NCI-H2196 (cell line): Measurements from ENCODE around the gene HOXD13.

ENCODE experiments used
- DNase-seq: peaks from one replicate; lab custom pipeline; 2025; ENCODE audit not compliant: unreplicated experiment; lab: John Stamatoyannopoulos, UW

The HOXD13 gene

GRCh38 chr2:176093145-176093897 is 800 bp downstream of the HOXD13 start:
- DNase-seq: peak; percentile 9

DNA sequence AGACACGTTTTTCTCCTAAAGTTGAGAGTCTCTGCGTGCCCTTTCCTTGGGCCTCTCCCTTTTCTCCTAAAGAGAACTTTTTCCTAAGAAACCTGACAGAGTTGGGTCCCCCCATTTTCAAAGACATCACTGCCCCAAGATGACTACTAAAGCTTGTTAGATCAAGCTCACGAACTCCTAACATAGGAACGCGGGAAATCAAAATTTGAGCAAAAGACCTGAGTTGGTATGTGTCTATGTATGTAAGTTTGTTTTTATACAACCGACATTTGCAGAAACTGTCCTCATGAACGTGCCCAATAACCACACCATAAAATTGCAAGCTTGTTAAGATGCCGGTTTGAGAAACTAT is 1.4 kb downstream of the HOXD13 start:
- DNase-seq: no peak

DNA sequence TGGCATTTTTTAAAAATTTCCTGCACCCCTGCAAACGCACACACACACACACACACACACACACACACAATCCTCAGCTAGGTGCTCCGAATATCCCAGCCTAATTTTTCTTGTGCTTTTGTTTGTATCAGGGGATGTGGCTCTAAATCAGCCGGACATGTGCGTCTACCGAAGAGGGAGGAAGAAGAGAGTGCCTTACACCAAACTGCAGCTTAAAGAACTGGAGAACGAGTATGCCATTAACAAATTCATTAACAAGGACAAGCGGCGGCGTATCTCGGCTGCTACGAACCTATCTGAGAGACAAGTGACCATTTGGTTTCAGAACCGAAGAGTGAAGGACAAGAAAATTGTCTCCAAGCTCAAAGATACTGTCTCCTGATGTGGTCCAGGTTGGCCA is 1.8 kb downstream of the HOXD13 start:
- no peak for DNase-seq

DNA sequence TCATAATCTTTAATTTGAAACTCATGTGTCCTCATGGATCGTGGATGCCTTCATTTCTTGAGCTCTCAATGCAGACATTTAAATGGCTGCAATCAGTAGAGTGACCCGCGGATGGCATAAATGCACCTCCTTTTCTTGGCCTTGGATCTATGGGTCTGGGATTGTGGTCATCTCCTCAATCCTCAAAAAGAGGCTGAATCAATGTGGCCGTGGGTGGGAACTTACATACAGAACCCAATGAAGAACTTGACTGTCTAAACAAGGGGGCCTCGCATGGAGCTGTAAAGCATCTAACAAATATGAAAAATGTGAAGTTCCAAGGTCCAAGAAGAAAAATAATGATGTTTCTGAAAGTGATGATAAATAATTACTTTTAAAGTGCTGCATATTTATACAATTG is 2.9 kb downstream of the HOXD13 start:
- DNase-seq: no peak

- DNase-seq: peak; percentile 41
These were observed 3.9 kb downstream of the HOXD13 start for GRCh38 chr2:176096243-176096985.

GRCh38 chr2:176096986-176097819 is 4.7 kb downstream of the HOXD13 start:
- peak; percentile 90 for DNase-seq

- DNase-seq: no peak
These were observed 5.4 kb downstream of the HOXD13 start for GRCh38 chr2:176097820-176098365.

DNA sequence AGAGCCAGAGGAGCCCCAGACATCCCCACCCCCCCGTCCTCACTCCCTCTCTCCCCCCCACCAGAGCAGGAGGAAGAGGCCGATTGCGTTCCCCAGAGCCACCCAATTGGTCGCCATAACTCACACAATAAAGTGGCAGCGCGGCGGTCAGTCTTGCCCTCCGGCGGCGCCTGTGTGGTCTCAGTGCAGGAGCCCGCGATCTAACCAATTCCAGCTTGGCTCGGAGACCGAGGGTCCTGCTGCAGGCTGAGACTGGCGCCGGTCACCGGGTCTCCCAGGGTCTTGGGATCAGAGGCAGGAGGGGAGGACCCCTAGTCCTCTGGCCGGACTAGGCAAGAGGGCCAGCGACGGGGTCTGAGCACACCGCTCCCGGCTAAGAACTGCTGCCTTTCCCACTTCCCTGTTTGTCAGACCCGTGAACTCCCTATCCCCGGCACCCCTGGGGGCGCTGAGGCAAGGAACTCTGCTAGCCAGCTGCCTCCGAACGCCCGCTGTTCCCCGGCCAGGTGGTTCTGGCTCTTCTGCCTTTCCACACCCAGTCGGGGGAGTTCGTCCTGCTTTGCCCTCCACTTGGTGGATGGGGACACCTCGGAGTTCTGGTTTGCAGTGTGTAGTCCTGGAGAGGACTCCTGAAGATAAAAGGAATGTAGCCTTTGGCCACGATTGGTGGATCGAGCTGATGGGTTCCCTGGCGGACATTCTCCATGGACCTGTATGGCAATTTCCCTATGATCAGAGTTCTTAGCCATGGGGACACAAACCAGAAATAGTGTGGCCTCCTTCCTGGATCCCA is 6.0 kb downstream of the HOXD13 start:
- no peak for DNase-seq

- no peak for DNase-seq
These were observed 6.7 kb downstream of the HOXD13 start for GRCh38 chr2:176099159-176099727.

- no peak for DNase-seq
These were observed 7.4 kb downstream of the HOXD13 start, which contains the start of gene HOXD12 for GRCh38 chr2:176099728-176100546. Gene HOXD12, plus strand, starts transcription at chr2:176099795. Its CDS starts 7 bp downstream, at chr2:176099802.

- DNase-seq: no peak
These were observed 8.1 kb downstream of the HOXD13 start for GRCh38 chr2:176100547-176101140.

DNA sequence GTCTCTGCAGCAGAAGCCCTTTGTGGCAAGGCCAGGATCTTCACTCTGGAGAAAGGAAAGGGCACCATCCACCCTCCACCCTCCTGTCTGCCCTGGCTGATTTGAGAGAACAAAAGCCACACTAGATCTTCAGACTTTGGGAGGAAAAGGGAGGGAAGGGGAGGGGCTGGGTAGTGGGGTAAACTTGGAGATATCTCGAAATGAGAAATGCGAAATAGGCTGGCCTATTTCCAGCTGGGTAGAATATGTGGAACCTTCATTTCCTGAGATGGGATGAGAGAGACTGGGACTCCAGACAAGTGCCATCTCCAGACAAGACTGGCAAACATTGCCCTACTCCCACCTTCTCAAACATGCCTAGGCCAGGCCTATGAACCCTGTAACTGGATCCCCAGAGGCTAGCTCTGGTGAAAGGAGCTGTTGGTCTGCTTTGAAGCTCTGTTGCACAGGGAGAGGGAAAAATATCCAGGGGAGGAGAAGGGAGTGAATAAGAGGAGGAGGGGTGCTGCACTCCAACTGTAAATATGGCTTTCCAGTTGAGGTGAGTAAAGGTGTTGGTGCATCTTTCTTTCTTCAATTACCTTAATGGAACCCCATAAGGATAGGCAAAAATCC is 8.8 kb downstream of the HOXD13 start:
- DNase-seq: peak; percentile 58

GRCh38 chr2:176101842-176102241 is 9.3 kb downstream of the HOXD13 start:
- no peak for DNase-seq

- DNase-seq: no peak
These were observed 9.9 kb downstream of the HOXD13 start for GRCh38 chr2:176102309-176102866.

DNA sequence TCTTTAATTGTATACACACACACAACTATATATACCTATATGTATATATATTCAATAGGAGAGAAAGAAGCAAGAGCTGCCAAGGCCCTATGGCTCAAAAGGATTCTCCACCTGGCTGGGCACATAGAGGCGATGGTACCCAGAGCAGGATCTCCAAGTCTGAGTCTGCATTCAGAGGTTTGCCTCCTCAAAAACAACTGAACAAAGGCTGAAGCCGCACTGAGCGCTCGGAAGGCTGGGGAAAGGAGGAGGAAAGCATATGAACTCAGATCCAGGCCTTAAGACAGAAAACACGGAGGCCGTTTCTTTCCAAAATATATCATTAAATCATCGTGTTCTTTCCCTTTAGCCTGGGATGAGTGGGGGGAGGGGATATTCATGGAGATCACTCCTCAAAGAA is 10.7 kb downstream of the HOXD13 start:
- DNase-seq: no peak

DNA sequence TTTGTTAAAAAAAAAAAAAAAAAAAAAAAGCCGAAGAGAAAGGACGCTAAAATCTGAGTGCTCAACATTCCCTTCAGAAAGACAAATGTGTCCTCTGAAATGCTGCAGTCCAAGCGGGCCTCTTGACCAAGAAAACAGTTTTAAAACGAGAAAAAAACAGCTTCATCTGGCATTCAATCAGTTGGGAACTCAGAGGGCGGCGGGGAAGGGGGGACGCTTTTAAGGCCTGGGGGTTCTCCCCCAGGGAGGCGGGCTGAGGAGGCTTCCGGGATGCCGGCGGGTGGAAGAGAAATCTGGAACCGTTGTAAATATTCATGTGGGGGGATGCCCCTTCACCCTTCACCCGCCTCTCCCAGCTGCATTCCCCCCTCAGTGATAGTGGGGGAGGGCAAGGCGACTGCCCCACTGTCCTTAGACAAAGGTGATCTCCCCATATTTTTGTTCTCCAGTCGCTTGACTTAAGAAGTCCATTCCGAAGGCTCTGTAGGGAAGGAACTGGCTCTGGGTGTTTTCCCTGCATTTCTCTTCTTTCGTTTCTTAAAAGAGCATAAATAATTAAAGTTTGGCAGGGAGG is 11.3 kb downstream of the HOXD13 start:
- DNase-seq: no peak

DNA sequence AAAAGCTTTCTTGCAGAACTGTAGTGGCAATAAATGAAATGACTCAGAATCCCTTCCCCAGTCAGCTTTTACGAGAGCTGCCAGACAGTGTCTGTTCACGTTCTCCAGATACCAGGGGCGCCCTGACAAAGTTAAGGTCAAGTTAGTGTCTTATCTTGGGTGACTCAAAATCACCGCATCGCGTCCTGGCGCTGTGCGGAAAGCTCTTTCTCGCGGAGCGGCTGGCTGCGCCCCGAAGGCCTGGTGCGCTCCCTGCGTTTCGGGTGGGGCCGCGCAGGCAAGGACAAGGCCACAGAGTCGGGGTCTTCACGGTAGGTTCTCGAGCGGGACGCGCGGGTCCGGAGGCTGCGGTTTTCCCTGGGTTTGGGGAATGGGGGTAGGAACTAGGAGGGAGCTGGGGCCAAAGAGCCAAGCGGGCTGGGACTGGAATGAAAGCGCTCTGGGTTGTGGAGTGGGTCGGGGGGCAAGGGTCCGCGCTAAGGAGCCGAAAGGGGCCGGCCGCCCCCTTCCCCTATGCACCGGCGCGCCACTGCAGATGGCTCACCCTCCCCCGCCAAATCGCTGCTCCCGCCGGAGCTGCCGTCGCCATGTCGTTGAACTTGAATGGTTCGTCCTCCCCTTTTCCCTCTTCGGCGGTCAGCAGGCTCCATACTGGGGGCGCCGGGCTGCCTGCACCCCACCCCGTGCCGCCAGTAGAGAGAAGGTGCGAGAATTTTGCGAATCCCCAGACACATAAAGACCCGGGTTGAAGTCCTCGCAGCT is 12.0 kb downstream of the HOXD13 start:
- DNase-seq: no peak
